Measurements from ENCODE around the gene CAMP.

The CAMP gene

GRCh38 chr3:48187301-48187578, 36.1 kb upstream of the CAMP start:
- peak overlapping the region; percentile 86 for H3K27ac ChIP-seq
- TF ChIP-seq CTCF (conservative IDR thresholded peaks at IDR 0.05) = no peak

GRCh38 chr3:48187579-48188265, 35.6 kb upstream of the CAMP start:
- peak overlapping the region; percentile 86 for H3K27ac ChIP-seq
- no peak for TF ChIP-seq CTCF (conservative IDR thresholded peaks at IDR 0.05)

GRCh38 chr3:48188266-48189201, 34.8 kb upstream of the CAMP start, which contains the start of gene CDC25A:
Gene CDC25A, minus strand, starts transcription at chr3:48188417. Its CDS starts 470 bp downstream, at chr3:48187947.
- H3K27ac ChIP-seq = peak within 1 kb of the TSS; percentile 86
- TF ChIP-seq CTCF (conservative IDR thresholded peaks at IDR 0.05) = no peak

- no peak for TF ChIP-seq CTCF (conservative IDR thresholded peaks at IDR 0.05)
- H3K27ac ChIP-seq = peak overlapping the region; percentile 86
Observed at GRCh38 chr3:48189321-48189720, 34.0 kb upstream of the CAMP start.

- TF ChIP-seq CTCF (conservative IDR thresholded peaks at IDR 0.05) = no peak
- no peak overlapping the region for H3K27ac ChIP-seq
Observed at GRCh38 chr3:48190911-48191310, 32.4 kb upstream of the CAMP start.

GRCh38 chr3:48194446-48195071, 28.7 kb upstream of the CAMP start:
- H3K27ac ChIP-seq = peak overlapping the region; percentile 46
- TF ChIP-seq CTCF (conservative IDR thresholded peaks at IDR 0.05) = peak; percentile 95

- TF ChIP-seq CTCF (conservative IDR thresholded peaks at IDR 0.05) = no peak
- H3K27ac ChIP-seq = no peak overlapping the region
Observed at GRCh38 chr3:48196611-48197010, 26.7 kb upstream of the CAMP start.

Data from VCaP (cell line).